RWPE2 (cell line): Measurements from ENCODE around the gene EIF4E3.
A peak's percentile ranks its signal among the peaks of the same experiment; 100 is the strongest.

ENCODE experiments used
- ATAC-seq: fragments of 200-7000 bp; cut with Tn5 transposase; 3 replicates; pipeline ENCODE4 v1.9.1; 2021; ENCODE audit warnings: low read depth
- DNase-seq: peaks from one replicate; pipeline ENCODE4 v3.0.0-alpha.2; 2020; ENCODE audit warnings: low spot score
- H3K27ac ChIP-seq: fragments of 450-650 bp; 2 replicates; pipeline ENCODE4 v1.5.1; 2017; ENCODE audit warnings: mild to moderate bottlenecking; ENCODE audit not compliant: poor library complexity, severe bottlenecking
- H3K27me3 ChIP-seq: fragments of 250-450 bp; sonication (Bioruptor Pico); 2 replicates; pipeline ENCODE4 v1.5.1; 2021; ENCODE audit warnings: mild to moderate bottlenecking, moderate library complexity; ENCODE audit not compliant: insufficient read depth, poor library complexity, severe bottlenecking
- H3K36me3 ChIP-seq: fragments of 250-450 bp; sonication (Bioruptor Pico); 2 replicates; pipeline ENCODE4 v1.5.1; 2020; ENCODE audit warnings: low read depth, mild to moderate bottlenecking, moderate library complexity
- H3K4me1 ChIP-seq: fragments of 250-450 bp; sonication (Bioruptor Pico); 2 replicates; pipeline ENCODE4 v1.5.1; 2021; ENCODE audit warnings: mild to moderate bottlenecking, moderate library complexity; ENCODE audit not compliant: insufficient read depth, poor library complexity, severe bottlenecking
- H3K4me3 ChIP-seq: fragments of 250-450 bp; sonication (Bioruptor Pico); 2 replicates; pipeline ENCODE4 v1.5.1; 2021; ENCODE audit warnings: mild to moderate bottlenecking, moderate library complexity; ENCODE audit not compliant: severe bottlenecking
- H3K9me3 ChIP-seq: fragments of 250-450 bp; sonication (Bioruptor Pico); 2 replicates; pipeline ENCODE4 v1.5.1; 2021; ENCODE audit warnings: mild to moderate bottlenecking, moderate library complexity; ENCODE audit not compliant: severe bottlenecking
- CTCF ChIP-seq: fragments of 450-650 bp; IDR thresholded peaks from one replicate; pipeline ENCODE4 v1.5.1; 2017; ENCODE audit warnings: mild to moderate bottlenecking, moderate library complexity; ENCODE audit not compliant: poor library complexity, severe bottlenecking

The EIF4E3 gene

GRCh38 chr3:71702131-71703024 is 22.8 kb downstream of the EIF4E3 start:
- Histone ChIP-seq H3K4me1 (peaks cover 15% of the 10 kb centered on the region), H3K36me3 (no peaks in the 10 kb centered on the region), H3K9me3 (no peaks in the 10 kb centered on the region), H3K4me3 (no peak overlapping the region), H3K27ac (peak overlapping the region; percentile 77), H3K27me3 (no peaks in the 10 kb centered on the region)
- no peak for TF ChIP-seq CTCF
- peak; percentile 99 for ATAC-seq
- no peak for DNase-seq

GRCh38 chr3:71701251-71701762 is 23.9 kb downstream of the EIF4E3 start:
- H3K27ac ChIP-seq, result peak overlapping the region; percentile 77
- H3K27me3 ChIP-seq, result no peaks in the 10 kb centered on the region
- peaks cover 15% of the 10 kb centered on the region for H3K4me1 ChIP-seq
- no peaks in the 10 kb centered on the region for H3K36me3 ChIP-seq
- H3K4me3 ChIP-seq, result no peak overlapping the region
- ATAC-seq (no peak), DNase-seq (no peak)
- no peaks in the 10 kb centered on the region for H3K9me3 ChIP-seq
- no peak for TF ChIP-seq CTCF

GRCh38 chr3:71695000-71695482 is 30.2 kb downstream of the EIF4E3 start:
- ATAC-seq (no peak), DNase-seq (no peak)
- H3K36me3 ChIP-seq, result no peaks in the 10 kb centered on the region
- no peaks in the 10 kb centered on the region for H3K9me3 ChIP-seq
- H3K27ac ChIP-seq, result peak overlapping the region; percentile 78
- H3K4me3 ChIP-seq, result no peak overlapping the region
- TF ChIP-seq CTCF, result no peak
- H3K4me1 ChIP-seq, result peaks cover 33% of the 10 kb centered on the region
- no peaks in the 10 kb centered on the region for H3K27me3 ChIP-seq

GRCh38 chr3:71694358-71694999 is 30.7 kb downstream of the EIF4E3 start:
- Histone ChIP-seq H3K4me3 (no peak overlapping the region), H3K9me3 (no peaks in the 10 kb centered on the region), H3K27me3 (no peaks in the 10 kb centered on the region), H3K36me3 (no peaks in the 10 kb centered on the region; the same call in 1 of the 2 replicates), H3K27ac (peak overlapping the region; percentile 78), H3K4me1 (peaks cover 39% of the 10 kb centered on the region)
- ATAC-seq, result peak; percentile 77
- DNase-seq, result no peak
- TF ChIP-seq CTCF, result no peak
